ENCODE data around the gene MICAL3. TPM values are rescaled to one million over a fixed set of nuclear protein-coding genes. Genes with fewer than 3 reads are reported as not detected.

MICAL3 gene
- total RNA-seq, 4 donors from 2014 or later = 6.0 to 9.8 (median 8.1) TPM

- no peak overlapping the region for H3K27ac ChIP-seq
- no peaks in the 10 kb centered on the region for H3K9me3 ChIP-seq
- in situ Hi-C loops (cut with MboI; ENCODE audit: low sequenced_read_pairs in 4 of 4) = no loop called here
- TF ChIP-seq POLR2A (IDR thresholded peaks at IDR 0.05) = no peak
- peak in 1 of 5 experiments; percentile 13 for TF ChIP-seq CTCF (IDR thresholded peaks at IDR 0.05 in 4 of 5, conservative IDR thresholded peaks at IDR 0.05 in 1 of 5)
- intact Hi-C loops (cut with DNase I; ENCODE audit: low total_unique reads) = no loop called here
- DNase-seq (no peak), ATAC-seq (no peak)
- no peaks in the 10 kb centered on the region for H3K36me3 ChIP-seq
- H3K4me3 ChIP-seq = no peak overlapping the region
- H3K27me3 ChIP-seq = no peaks in the 10 kb centered on the region
- H3K4me1 ChIP-seq = no peaks in the 10 kb centered on the region
Measured at GRCh38 chr22:17754233-17754925, 270.0 kb downstream of the MICAL3 start.

GRCh38 chr22:17753401-17753989 is 270.9 kb downstream of the MICAL3 start:
- in situ Hi-C loops (cut with MboI; ENCODE audit: low sequenced_read_pairs in 4 of 4) = no loop called here

GRCh38 chr22:17751596-17751995 is 272.8 kb downstream of the MICAL3 start:
- no peak for TF ChIP-seq CTCF (IDR thresholded peaks at IDR 0.05 in 4 of 5, conservative IDR thresholded peaks at IDR 0.05 in 1 of 5)
- no peak for TF ChIP-seq POLR2A (IDR thresholded peaks at IDR 0.05)
- H3K27ac ChIP-seq = no peak overlapping the region
- intact Hi-C loops (cut with DNase I; ENCODE audit: low total_unique reads) (no loop called here), in situ Hi-C loops (cut with MboI; ENCODE audit: low sequenced_read_pairs in 4 of 4) (no loop called here)
- no peaks in the 10 kb centered on the region for H3K27me3 ChIP-seq
- no peaks in the 10 kb centered on the region for H3K9me3 ChIP-seq
- H3K4me1 ChIP-seq = no peaks in the 10 kb centered on the region
- no peaks in the 10 kb centered on the region for H3K36me3 ChIP-seq
- DNase-seq (no peak), ATAC-seq (no peak)
- no peak overlapping the region for H3K4me3 ChIP-seq

More at GRCh38 chr22:17753401-17753989, 270.9 kb downstream of the MICAL3 start:
- ATAC-seq (no peak), DNase-seq (no peak)
- Histone ChIP-seq H3K27ac (no peak overlapping the region), H3K4me3 (no peak overlapping the region), H3K4me1 (no peaks in the 10 kb centered on the region), H3K27me3 (no peaks in the 10 kb centered on the region), H3K36me3 (no peaks in the 10 kb centered on the region), H3K9me3 (no peaks in the 10 kb centered on the region)
- TF ChIP-seq CTCF (IDR thresholded peaks at IDR 0.05 in 4 of 5, conservative IDR thresholded peaks at IDR 0.05 in 1 of 5) (no peak), POLR2A (IDR thresholded peaks at IDR 0.05) (no peak)
- intact Hi-C loops (cut with DNase I; ENCODE audit: low total_unique reads) = no loop called here

GRCh38 chr22:17749605-17750395 is 274.6 kb downstream of the MICAL3 start:
- Histone ChIP-seq H3K9me3 (no peaks in the 10 kb centered on the region), H3K36me3 (no peaks in the 10 kb centered on the region), H3K4me3 (no peak overlapping the region), H3K4me1 (no peaks in the 10 kb centered on the region), H3K27ac (no peak overlapping the region), H3K27me3 (no peaks in the 10 kb centered on the region)
- intact Hi-C loops (cut with DNase I; ENCODE audit: low total_unique reads) = no loop called here
- DNase-seq (no peak), ATAC-seq (no peak)
- in situ Hi-C loops (cut with MboI; ENCODE audit: low sequenced_read_pairs in 4 of 4) = no loop called here
- no peak for TF ChIP-seq POLR2A (IDR thresholded peaks at IDR 0.05)
